Transverse colon (tissue), 4 donors: ENCODE results near the gene SRGAP1.

Experiments used
- EP300 ChIP-seq: sonication (generic); formaldehyde crosslinking; IDR thresholded peaks from one replicate; pipeline ENCODE4 v1.6.1; 2017; ENCODE audit warnings: antibody characterized with exemption, low read depth
- POLR2A ChIP-seq: fragments of 450-650 bp; IDR thresholded peaks from one replicate; pipeline ENCODE4 v1.6.1; 2016; ENCODE audit warnings: antibody characterized with exemption, mild to moderate bottlenecking, moderate library complexity
- POLR2AphosphoS5 ChIP-seq, 3 donors: sonication (generic); formaldehyde crosslinking; IDR thresholded peaks; one replicate each; pipeline ENCODE4 v1.6.1; 2016; ENCODE audit warnings: antibody characterized with exemption in 3 of 3
- TF ChIP-seq, protein P1 (sequence below), 5 experiments: fragments of 200-600 bp in 3 of 5; fragments of 450-650 bp in 2 of 5; sonication (generic) in 3 of 5; IDR thresholded peaks; 1 replicate in 2 of 5; 2 replicates in 3 of 5; pipeline ENCODE4 v1.5.1; 2016 to 2017; ENCODE audit warnings: antibody characterized with exemption in 5 of 5, inconsistent platforms in 3 of 5, mild to moderate bottlenecking in 2 of 5, moderate library complexity in 1 of 5

GRCh38 chr12:63944586-63945228 is 100.2 kb downstream of the SRGAP1 start:
- TF ChIP-seq, protein P1, sequence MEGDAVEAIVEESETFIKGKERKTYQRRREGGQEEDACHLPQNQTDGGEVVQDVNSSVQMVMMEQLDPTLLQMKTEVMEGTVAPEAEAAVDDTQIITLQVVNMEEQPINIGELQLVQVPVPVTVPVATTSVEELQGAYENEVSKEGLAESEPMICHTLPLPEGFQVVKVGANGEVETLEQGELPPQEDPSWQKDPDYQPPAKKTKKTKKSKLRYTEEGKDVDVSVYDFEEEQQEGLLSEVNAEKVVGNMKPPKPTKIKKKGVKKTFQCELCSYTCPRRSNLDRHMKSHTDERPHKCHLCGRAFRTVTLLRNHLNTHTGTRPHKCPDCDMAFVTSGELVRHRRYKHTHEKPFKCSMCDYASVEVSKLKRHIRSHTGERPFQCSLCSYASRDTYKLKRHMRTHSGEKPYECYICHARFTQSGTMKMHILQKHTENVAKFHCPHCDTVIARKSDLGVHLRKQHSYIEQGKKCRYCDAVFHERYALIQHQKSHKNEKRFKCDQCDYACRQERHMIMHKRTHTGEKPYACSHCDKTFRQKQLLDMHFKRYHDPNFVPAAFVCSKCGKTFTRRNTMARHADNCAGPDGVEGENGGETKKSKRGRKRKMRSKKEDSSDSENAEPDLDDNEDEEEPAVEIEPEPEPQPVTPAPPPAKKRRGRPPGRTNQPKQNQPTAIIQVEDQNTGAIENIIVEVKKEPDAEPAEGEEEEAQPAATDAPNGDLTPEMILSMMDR (IDR thresholded peaks at IDR 0.05), result no peak
- no peak for TF ChIP-seq POLR2A
- no peak for TF ChIP-seq EP300
- no peak for TF ChIP-seq POLR2AphosphoS5 (IDR thresholded peaks at IDR 0.05)
